WTC11 (cell line): ENCODE measurements around the gene ANKS3. TPM values are rescaled to one million over a fixed set of nuclear protein-coding genes. Genes with fewer than 3 reads are reported as not detected.

ENCODE experiments used
- ATAC-seq: fragments of 200-7000 bp; cut with Tn5 transposase; 2 replicates; pipeline ENCODE4 v1.10.0; 2021; ENCODE audit warnings: mild to moderate bottlenecking, moderate library complexity
- CTCF ChIA-PET: fragments of 300-600 bp; sonication (Branson Sonifier 250); formaldehyde crosslinking; loops from one replicate; lab custom pipeline; 2021; ENCODE audit warnings: antibody characterized with exemption; lab: Charles Lee
- POLR2A ChIA-PET: fragments of 350-600 bp; sonication (Branson Sonifier 250); formaldehyde crosslinking; loops from one replicate; lab custom pipeline; 2021; ENCODE audit warnings: antibody characterized with exemption; lab: Charles Lee
- DNase-seq: peaks from one replicate; pipeline ENCODE4 v3.0.0; 2021; ENCODE audit warnings: low spot score
- H3K27ac Mint-ChIP-seq: 2 replicates; pipeline ENCODE4 v1.8.0; 2021; ENCODE audit warnings: mixed read lengths
- H3K27me3 Mint-ChIP-seq: 2 replicates; pipeline ENCODE4 v1.8.0; 2021; ENCODE audit warnings: low read depth, mild to moderate bottlenecking, moderate library complexity, mixed read lengths
- H3K36me3 Mint-ChIP-seq: 2 replicates; pipeline ENCODE4 v1.8.0; 2021; ENCODE audit warnings: mixed read lengths
- H3K4me1 Mint-ChIP-seq: 2 replicates; pipeline ENCODE4 v1.8.0; 2022; ENCODE audit warnings: mixed read lengths
- H3K4me3 Mint-ChIP-seq: 2 replicates; pipeline ENCODE4 v1.8.0; 2021; ENCODE audit warnings: mild to moderate bottlenecking, moderate library complexity, mixed read lengths
- H3K9me3 Mint-ChIP-seq: 2 replicates; pipeline ENCODE4 v1.8.0; 2021; ENCODE audit warnings: mixed read lengths
- AR ChIP-seq: fragments of 250-450 bp; sonication (Bioruptor Pico); IDR thresholded peaks from 2 replicates; pipeline ENCODE4 v1.9.0; 2021; ENCODE audit warnings: mild to moderate bottlenecking
- CREM ChIP-seq: sonication (generic); formaldehyde crosslinking; IDR thresholded peaks from 2 replicates; pipeline ENCODE4 v1.8.1; 2022; ENCODE audit warnings: mild to moderate bottlenecking, missing genetic modification reagents, moderate library complexity
- ESRRA ChIP-seq: sonication (generic); formaldehyde crosslinking; IDR thresholded peaks from 2 replicates; pipeline ENCODE4 v1.8.1; 2022; ENCODE audit warnings: mild to moderate bottlenecking, missing genetic modification reagents, borderline replicate concordance
- FOXK1 ChIP-seq: sonication (generic); formaldehyde crosslinking; IDR thresholded peaks from 2 replicates; pipeline ENCODE4 v1.8.0; 2022; ENCODE audit warnings: mild to moderate bottlenecking, moderate library complexity, missing genetic modification reagents
- JUN ChIP-seq: sonication (generic); formaldehyde crosslinking; IDR thresholded peaks from 2 replicates; pipeline ENCODE4 v1.8.0; 2023; ENCODE audit warnings: mild to moderate bottlenecking, missing genetic modification reagents
- KAT7 ChIP-seq: sonication (generic); formaldehyde crosslinking; IDR thresholded peaks from 2 replicates; pipeline ENCODE4 v1.8.1; 2023; ENCODE audit warnings: missing genetic modification reagents, mild to moderate bottlenecking, borderline replicate concordance
- NFYB ChIP-seq: sonication (generic); formaldehyde crosslinking; conservative IDR thresholded peaks from 2 replicates; pipeline ENCODE4 v1.8.0; 2022; ENCODE audit warnings: low read depth, missing genetic modification reagents
- OVOL2 ChIP-seq: fragments of 250-450 bp; sonication (Bioruptor Pico); IDR thresholded peaks from 2 replicates; pipeline ENCODE4 v1.9.0; 2021; ENCODE audit warnings: mild to moderate bottlenecking, borderline replicate concordance
- ZNF263 ChIP-seq: sonication (generic); formaldehyde crosslinking; IDR thresholded peaks from 2 replicates; pipeline ENCODE4 v1.8.1; 2022; ENCODE audit warnings: low read depth, mild to moderate bottlenecking, moderate library complexity, missing genetic modification reagents
- ZNF317 ChIP-seq: sonication (generic); formaldehyde crosslinking; IDR thresholded peaks from 2 replicates; pipeline ENCODE4 v1.8.1; 2023; ENCODE audit warnings: low read depth, mild to moderate bottlenecking, moderate library complexity, missing genetic modification reagents, borderline replicate concordance
- total RNA-seq: library from RNA; stranded (reverse); gene quantifications from 3 replicates; pipeline ENCODE4 v1.2.3, GENCODE V29; 2021
- TF ChIP-seq, protein P1 (sequence below): sonication (generic); formaldehyde crosslinking; IDR thresholded peaks from 2 replicates; pipeline ENCODE4 v1.8.0; 2023; ENCODE audit warnings: missing genetic modification reagents, mild to moderate bottlenecking, borderline replicate concordance
- TF ChIP-seq, protein P2 (sequence below): sonication (generic); formaldehyde crosslinking; IDR thresholded peaks from 2 replicates; pipeline ENCODE4 v1.8.1; 2023; ENCODE audit warnings: mild to moderate bottlenecking, moderate library complexity, missing genetic modification reagents
- TF ChIP-seq, protein P3 (sequence below): sonication (generic); formaldehyde crosslinking; IDR thresholded peaks from 2 replicates; pipeline ENCODE4 v1.8.1; 2023; ENCODE audit warnings: mild to moderate bottlenecking, missing genetic modification reagents, moderate library complexity
- TF ChIP-seq, protein P4 (sequence below): fragments of 250-450 bp; sonication (Bioruptor Pico); IDR thresholded peaks from 2 replicates; pipeline ENCODE4 v1.9.0; 2021; ENCODE audit warnings: mild to moderate bottlenecking
- TF ChIP-seq, protein P5 (sequence below): sonication (generic); formaldehyde crosslinking; IDR thresholded peaks from 2 replicates; pipeline ENCODE4 v1.8.1; 2022; ENCODE audit warnings: mild to moderate bottlenecking, missing genetic modification reagents, moderate library complexity, borderline replicate concordance
- TF ChIP-seq, protein P6 (sequence below): sonication (generic); formaldehyde crosslinking; IDR thresholded peaks from 2 replicates; pipeline ENCODE4 v1.8.1; 2023; ENCODE audit warnings: mild to moderate bottlenecking, missing genetic modification reagents, moderate library complexity

Gene ANKS3
- total RNA-seq, 1 experiment from 2014 or later: 35.6 TPM

GRCh38 chr16:4698321-4699045, 35.6 kb downstream of the ANKS3 start:
- DNase-seq: no peak
- Mint-ChIP-seq H3K4me1 (no peaks in the 10 kb centered on the region), H3K9me3 (no peaks in the 10 kb centered on the region), H3K27me3 (no peaks in the 10 kb centered on the region), H3K36me3 (peaks cover 15% of the 10 kb centered on the region)
- POLR2A ChIA-PET: no interaction called here
- ATAC-seq: no peak
- TF ChIP-seq CREM (CRISPR knock-in tag) (no peak), ESRRA (CRISPR knock-in tag) (no peak), ZNF263 (CRISPR knock-in tag) (no peak), AR (CRISPR knock-in tag) (no peak), JUN (CRISPR knock-in tag) (no peak), ZNF317 (CRISPR knock-in tag) (no peak), OVOL2 (CRISPR knock-in tag) (no peak), KAT7 (CRISPR knock-in tag) (no peak), FOXK1 (CRISPR knock-in tag) (no peak), NFYB (CRISPR knock-in tag) (no peak)
- TF ChIP-seq, protein P1, sequence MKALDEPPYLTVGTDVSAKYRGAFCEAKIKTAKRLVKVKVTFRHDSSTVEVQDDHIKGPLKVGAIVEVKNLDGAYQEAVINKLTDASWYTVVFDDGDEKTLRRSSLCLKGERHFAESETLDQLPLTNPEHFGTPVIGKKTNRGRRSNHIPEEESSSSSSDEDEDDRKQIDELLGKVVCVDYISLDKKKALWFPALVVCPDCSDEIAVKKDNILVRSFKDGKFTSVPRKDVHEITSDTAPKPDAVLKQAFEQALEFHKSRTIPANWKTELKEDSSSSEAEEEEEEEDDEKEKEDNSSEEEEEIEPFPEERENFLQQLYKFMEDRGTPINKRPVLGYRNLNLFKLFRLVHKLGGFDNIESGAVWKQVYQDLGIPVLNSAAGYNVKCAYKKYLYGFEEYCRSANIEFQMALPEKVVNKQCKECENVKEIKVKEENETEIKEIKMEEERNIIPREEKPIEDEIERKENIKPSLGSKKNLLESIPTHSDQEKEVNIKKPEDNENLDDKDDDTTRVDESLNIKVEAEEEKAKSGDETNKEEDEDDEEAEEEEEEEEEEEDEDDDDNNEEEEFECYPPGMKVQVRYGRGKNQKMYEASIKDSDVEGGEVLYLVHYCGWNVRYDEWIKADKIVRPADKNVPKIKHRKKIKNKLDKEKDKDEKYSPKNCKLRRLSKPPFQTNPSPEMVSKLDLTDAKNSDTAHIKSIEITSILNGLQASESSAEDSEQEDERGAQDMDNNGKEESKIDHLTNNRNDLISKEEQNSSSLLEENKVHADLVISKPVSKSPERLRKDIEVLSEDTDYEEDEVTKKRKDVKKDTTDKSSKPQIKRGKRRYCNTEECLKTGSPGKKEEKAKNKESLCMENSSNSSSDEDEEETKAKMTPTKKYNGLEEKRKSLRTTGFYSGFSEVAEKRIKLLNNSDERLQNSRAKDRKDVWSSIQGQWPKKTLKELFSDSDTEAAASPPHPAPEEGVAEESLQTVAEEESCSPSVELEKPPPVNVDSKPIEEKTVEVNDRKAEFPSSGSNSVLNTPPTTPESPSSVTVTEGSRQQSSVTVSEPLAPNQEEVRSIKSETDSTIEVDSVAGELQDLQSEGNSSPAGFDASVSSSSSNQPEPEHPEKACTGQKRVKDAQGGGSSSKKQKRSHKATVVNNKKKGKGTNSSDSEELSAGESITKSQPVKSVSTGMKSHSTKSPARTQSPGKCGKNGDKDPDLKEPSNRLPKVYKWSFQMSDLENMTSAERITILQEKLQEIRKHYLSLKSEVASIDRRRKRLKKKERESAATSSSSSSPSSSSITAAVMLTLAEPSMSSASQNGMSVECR: no peak
- TF ChIP-seq, protein P2, sequence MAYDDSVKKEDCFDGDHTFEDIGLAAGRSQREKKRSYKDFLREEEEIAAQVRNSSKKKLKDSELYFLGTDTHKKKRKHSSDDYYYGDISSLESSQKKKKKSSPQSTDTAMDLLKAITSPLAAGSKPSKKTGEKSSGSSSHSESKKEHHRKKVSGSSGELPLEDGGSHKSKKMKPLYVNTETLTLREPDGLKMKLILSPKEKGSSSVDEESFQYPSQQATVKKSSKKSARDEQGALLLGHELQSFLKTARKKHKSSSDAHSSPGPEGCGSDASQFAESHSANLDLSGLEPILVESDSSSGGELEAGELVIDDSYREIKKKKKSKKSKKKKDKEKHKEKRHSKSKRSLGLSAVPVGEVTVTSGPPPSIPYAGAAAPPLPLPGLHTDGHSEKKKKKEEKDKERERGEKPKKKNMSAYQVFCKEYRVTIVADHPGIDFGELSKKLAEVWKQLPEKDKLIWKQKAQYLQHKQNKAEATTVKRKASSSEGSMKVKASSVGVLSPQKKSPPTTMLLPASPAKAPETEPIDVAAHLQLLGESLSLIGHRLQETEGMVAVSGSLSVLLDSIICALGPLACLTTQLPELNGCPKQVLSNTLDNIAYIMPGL (CRISPR knock-in tag): no peak
- TF ChIP-seq, protein P3, sequence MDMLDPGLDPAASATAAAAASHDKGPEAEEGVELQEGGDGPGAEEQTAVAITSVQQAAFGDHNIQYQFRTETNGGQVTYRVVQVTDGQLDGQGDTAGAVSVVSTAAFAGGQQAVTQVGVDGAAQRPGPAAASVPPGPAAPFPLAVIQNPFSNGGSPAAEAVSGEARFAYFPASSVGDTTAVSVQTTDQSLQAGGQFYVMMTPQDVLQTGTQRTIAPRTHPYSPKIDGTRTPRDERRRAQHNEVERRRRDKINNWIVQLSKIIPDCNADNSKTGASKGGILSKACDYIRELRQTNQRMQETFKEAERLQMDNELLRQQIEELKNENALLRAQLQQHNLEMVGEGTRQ (CRISPR knock-in tag): no peak
- TF ChIP-seq, protein P4, sequence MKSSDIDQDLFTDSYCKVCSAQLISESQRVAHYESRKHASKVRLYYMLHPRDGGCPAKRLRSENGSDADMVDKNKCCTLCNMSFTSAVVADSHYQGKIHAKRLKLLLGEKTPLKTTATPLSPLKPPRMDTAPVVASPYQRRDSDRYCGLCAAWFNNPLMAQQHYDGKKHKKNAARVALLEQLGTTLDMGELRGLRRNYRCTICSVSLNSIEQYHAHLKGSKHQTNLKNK: no peak
- TF ChIP-seq, protein P5, sequence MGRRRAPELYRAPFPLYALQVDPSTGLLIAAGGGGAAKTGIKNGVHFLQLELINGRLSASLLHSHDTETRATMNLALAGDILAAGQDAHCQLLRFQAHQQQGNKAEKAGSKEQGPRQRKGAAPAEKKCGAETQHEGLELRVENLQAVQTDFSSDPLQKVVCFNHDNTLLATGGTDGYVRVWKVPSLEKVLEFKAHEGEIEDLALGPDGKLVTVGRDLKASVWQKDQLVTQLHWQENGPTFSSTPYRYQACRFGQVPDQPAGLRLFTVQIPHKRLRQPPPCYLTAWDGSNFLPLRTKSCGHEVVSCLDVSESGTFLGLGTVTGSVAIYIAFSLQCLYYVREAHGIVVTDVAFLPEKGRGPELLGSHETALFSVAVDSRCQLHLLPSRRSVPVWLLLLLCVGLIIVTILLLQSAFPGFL (CRISPR knock-in tag): no peak
- TF ChIP-seq, protein P6, sequence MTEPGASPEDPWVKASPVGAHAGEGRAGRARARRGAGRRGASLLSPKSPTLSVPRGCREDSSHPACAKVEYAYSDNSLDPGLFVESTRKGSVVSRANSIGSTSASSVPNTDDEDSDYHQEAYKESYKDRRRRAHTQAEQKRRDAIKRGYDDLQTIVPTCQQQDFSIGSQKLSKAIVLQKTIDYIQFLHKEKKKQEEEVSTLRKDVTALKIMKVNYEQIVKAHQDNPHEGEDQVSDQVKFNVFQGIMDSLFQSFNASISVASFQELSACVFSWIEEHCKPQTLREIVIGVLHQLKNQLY (CRISPR knock-in tag): no peak
- TF ChIP-seq, all 79 proteins: peak for 0
- Mint-ChIP-seq H3K27ac (no peak overlapping the region), H3K4me3 (no peak overlapping the region)
- CTCF ChIA-PET: interaction anchor here (1.7 kb wide), 1 partner anchor 257 kb away, joined by 4 read pairs; no protein-coding TSS in a partner anchor
